B cell (primary cell): ENCODE data around the gene JUP. TPM values are rescaled to one million over a fixed set of nuclear protein-coding genes. Genes with fewer than 3 reads are reported as not detected.

ENCODE experiments used
- ATAC-seq: fragments of 200-7000 bp; cut with Tn5 transposase; one replicate; pipeline ENCODE4 v1.10.0; 2021; ENCODE audit warnings: low read depth, mild to moderate bottlenecking, moderate number of reproducible peaks, moderate library complexity
- CTCF ChIA-PET: fragments of 350-600 bp; sonication (Branson Sonifier 250); formaldehyde crosslinking; loops from one replicate; lab custom pipeline; 2021; ENCODE audit warnings: antibody characterized with exemption, inconsistent platforms; lab: Charles Lee
- POLR2A ChIA-PET: fragments of 350-600 bp; sonication (Branson Sonifier 250); formaldehyde crosslinking; loops from one replicate; lab custom pipeline; 2021; ENCODE audit warnings: antibody characterized with exemption; lab: Charles Lee
- DNase-seq: peaks from one replicate; pipeline ENCODE4 v3.0.0; 2013
- H2AFZ ChIP-seq: 2 replicates; pipeline ENCODE4 v1.6.1; 2012; ENCODE audit warnings: mild to moderate bottlenecking, low read depth, low read length; ENCODE audit not compliant: insufficient read depth, poor library complexity, severe bottlenecking
- H3K27ac ChIP-seq, 2 donors: 1 replicate in 1 of 2; 2 replicates in 1 of 2; pipeline ENCODE4 v1.5.1; 2012 to 2013; ENCODE audit warnings: low read length in 2 of 2, mild to moderate bottlenecking in 2 of 2, moderate library complexity in 1 of 2
- H3K27me3 ChIP-seq, 4 experiments: fragments of 200-600 bp in 1 of 4; sonication (generic) in 1 of 4; replicated peaks in 1 of 4; 1 replicate in 2 of 4; 2 replicates in 2 of 4; pipeline versions ENCODE4 v1.6.1 to v1.7.0; 2013 to 2016; ENCODE audit warnings: low read length in 3 of 4, mild to moderate bottlenecking in 2 of 4, mixed read lengths in 1 of 4, moderate library complexity in 1 of 4; ENCODE audit not compliant: insufficient read depth in 4 of 4, control insufficient read depth in 3 of 4; ENCODE audit errors: control extremely low read depth in 1 of 4
- H3K36me3 ChIP-seq, 2 experiments: replicated peaks in 1 of 2; 1 replicate in 1 of 2; 2 replicates in 1 of 2; pipeline versions ENCODE4 v1.6.1 to v1.7.1; 2013; ENCODE audit warnings: low read length in 1 of 2; ENCODE audit not compliant: insufficient read depth in 2 of 2, control insufficient read depth in 1 of 2; ENCODE audit errors: control extremely low read depth in 1 of 2, extremely low read depth in 1 of 2
- H3K4me1 ChIP-seq, 2 donors: fragments of 200-600 bp in 1 of 2; sonication (generic) in 1 of 2; 1 replicate in 1 of 2; 2 replicates in 1 of 2; pipeline versions ENCODE4 v1.5.1 to v1.6.1; 2013 to 2017; ENCODE audit warnings: low read length in 2 of 2; ENCODE audit not compliant: control insufficient read depth in 2 of 2, insufficient read depth in 2 of 2
- H3K4me2 ChIP-seq: replicated peaks from 2 replicates; pipeline ENCODE3; 2012; ENCODE audit warnings: mild to moderate bottlenecking, low read depth, low read length; ENCODE audit not compliant: poor library complexity, severe bottlenecking
- H3K4me3 ChIP-seq, 5 experiments: fragments of 200-600 bp in 1 of 5; sonication (generic) in 1 of 5; 1 replicate in 3 of 5; 2 replicates in 2 of 5; pipeline versions ENCODE4 v1.5.1 to v1.7.0; 2011 to 2016; ENCODE audit warnings: low read length in 4 of 5, mild to moderate bottlenecking in 4 of 5, low read depth in 2 of 5, control low read depth in 1 of 5, moderate library complexity in 1 of 5; ENCODE audit not compliant: insufficient read depth in 1 of 5; ENCODE audit errors: control extremely low read depth in 1 of 5, extremely low read depth in 1 of 5
- H3K79me2 ChIP-seq: fragments of 200-600 bp; sonication (generic); one replicate; pipeline ENCODE4 v1.6.0; 2016; ENCODE audit warnings: low read length; ENCODE audit not compliant: control insufficient read depth, insufficient read depth
- H3K9ac ChIP-seq: fragments of 200-600 bp; sonication (generic); 2 replicates; pipeline ENCODE4 v1.6.1; 2017; ENCODE audit warnings: mild to moderate bottlenecking, low read length, moderate library complexity
- H3K9me3 ChIP-seq, 3 donors: one replicate each; pipeline versions ENCODE4 v1.6.1 to v1.7.1; 2013; ENCODE audit warnings: low read length in 2 of 3; ENCODE audit not compliant: control insufficient read depth in 2 of 3, insufficient read depth in 1 of 3; ENCODE audit errors: control extremely low read depth in 1 of 3
- H4K20me1 ChIP-seq: 2 replicates; pipeline ENCODE4 v1.6.0; 2012; ENCODE audit warnings: mild to moderate bottlenecking, low read length; ENCODE audit not compliant: insufficient read depth, control insufficient read depth, poor library complexity, severe bottlenecking
- H3K27ac Mint-ChIP-seq: one replicate; pipeline ENCODE4 v1.8.0; 2021; ENCODE audit warnings: mixed read lengths
- H3K27me3 Mint-ChIP-seq: one replicate; pipeline ENCODE4 v1.8.0; 2021; ENCODE audit warnings: mixed read lengths
- H3K4me1 Mint-ChIP-seq: one replicate; pipeline ENCODE4 v1.8.0; 2021; ENCODE audit warnings: mixed read lengths
- H3K4me3 Mint-ChIP-seq: one replicate; pipeline ENCODE4 v1.8.0; 2021; ENCODE audit warnings: mixed read lengths
- H3K9me3 Mint-ChIP-seq: one replicate; pipeline ENCODE4 v1.8.0; 2022; ENCODE audit warnings: mixed read lengths; ENCODE audit not compliant: insufficient read depth
- CTCF ChIP-seq: fragments of 200-600 bp; IDR thresholded peaks from one replicate; pipeline ENCODE4 v1.8.0; 2022; ENCODE audit warnings: antibody characterized with exemption, mild to moderate bottlenecking
- EZH2 ChIP-seq: IDR thresholded peaks from 2 replicates; pipeline ENCODE4 v1.6.1; 2012; ENCODE audit warnings: borderline replicate concordance, low read depth, mild to moderate bottlenecking, moderate library complexity, low read length; ENCODE audit not compliant: insufficient read depth, poor library complexity, severe bottlenecking
- WGBS: methylation state at CpG from one replicate; pipeline ENCODE4 v1.1.5; 2013; ENCODE audit warnings: missing lambda C conversion rate; ENCODE audit not compliant: insufficient coverage; 5-methylcytosine and 5-hydroxymethylcytosine counted together
- intact Hi-C: fragments of 100-400 bp; cut with micrococcal nuclease; formaldehyde crosslinking; loops from one replicate; pipeline ENCODE4 v1.10.0; 2022
- polyA plus RNA-seq: library from polyadenylated mRNA; depleted of rRNA; stranded (reverse); fragments of >200 nt; gene quantifications from 2 replicates; pipeline ENCODE4 v1.2.3, GENCODE V29; 2012
- total RNA-seq, 2 donors: library from RNA; stranded (reverse); fragments of 120-200 nt in 1 of 2; gene quantifications; 1 replicate in 1 of 2; 2 replicates in 1 of 2; pipeline versions ENCODE4 v1.2.3 to v1.2.4, GENCODE V29; 2013 to 2022

Gene JUP
- total and polyA plus RNA-seq, 2 donors (not counting 1 experiment from before 2014, with no cell fraction given) = 62.9 to 63.3 TPM

- WGBS = 95% methylated on average over 17 of the region's 19 CpGs
Observed at GRCh38 chr17:41772586-41773189, 13.8 kb downstream of the JUP start.

GRCh38 chr17:41772218-41772585, 14.3 kb downstream of the JUP start:
- H3K36me3 ChIP-seq = peaks cover 0 to 68% of the 10 kb centered on the region in 2 experiments
- peak overlapping the region; percentile 53 for H3K27ac Mint-ChIP-seq
- peaks cover 7 to 34% of the 10 kb centered on the region in 2 donors for H3K4me1 ChIP-seq
- intact Hi-C loops = no loop called here
- no peak overlapping the region for H3K4me3 ChIP-seq
- ATAC-seq (no peak), DNase-seq (no peak)
- POLR2A ChIA-PET = no interaction called here
- H3K9me3 ChIP-seq = no peaks in the 10 kb centered on the region
- no peak overlapping the region for H3K9ac ChIP-seq
- peaks cover 41% of the 10 kb centered on the region for H4K20me1 ChIP-seq
- no peaks in the 10 kb centered on the region for H3K9me3 Mint-ChIP-seq
- peak overlapping the region; percentile 42 for H2AFZ ChIP-seq
- no peak for TF ChIP-seq EZH2
- TF ChIP-seq CTCF = no peak
- peak overlapping the region in 1 of 2 donors; percentile 30 for H3K27ac ChIP-seq
- CTCF ChIA-PET = no interaction called here
- peak overlapping the region; percentile 50 for H3K4me2 ChIP-seq
- peaks cover 51% of the 10 kb centered on the region for H3K79me2 ChIP-seq
- no peak overlapping the region for H3K4me3 Mint-ChIP-seq
- peaks cover 17% of the 10 kb centered on the region for H3K4me1 Mint-ChIP-seq
- no peaks in the 10 kb centered on the region for H3K27me3 Mint-ChIP-seq
- no peaks in the 10 kb centered on the region for H3K27me3 ChIP-seq
- 98% methylated on average over 4 of the region's 4 CpGs for WGBS

More at GRCh38 chr17:41772586-41773189, 13.8 kb downstream of the JUP start:
- no peaks in the 10 kb centered on the region for H3K9me3 ChIP-seq
- peaks cover 56% of the 10 kb centered on the region for H3K79me2 ChIP-seq
- peak overlapping the region; percentile 50 for H3K4me2 ChIP-seq
- intact Hi-C loops = no loop called here
- ChIA-PET CTCF (interaction anchor here (1.7 kb wide), 1 partner anchor 13 kb away, joined by 6 read pairs; no protein-coding TSS in a partner anchor), POLR2A (no interaction called here)
- no peak for ATAC-seq
- H3K27ac ChIP-seq = no peak overlapping the region
- Mint-ChIP-seq H3K4me3 (no peak overlapping the region), H3K27ac (peak overlapping the region; percentile 53), H3K9me3 (no peaks in the 10 kb centered on the region), H3K27me3 (no peaks in the 10 kb centered on the region), H3K4me1 (peaks cover 17% of the 10 kb centered on the region)
- DNase-seq = no peak
- no peak overlapping the region for H3K9ac ChIP-seq
- peaks cover 0 to 66% of the 10 kb centered on the region in 2 experiments for H3K36me3 ChIP-seq
- H3K4me3 ChIP-seq = no peak overlapping the region
- H4K20me1 ChIP-seq = peaks cover 41% of the 10 kb centered on the region
- no peak for TF ChIP-seq CTCF
- no peak overlapping the region for H2AFZ ChIP-seq
- peaks cover 7 to 36% of the 10 kb centered on the region in 2 donors for H3K4me1 ChIP-seq
- no peaks in the 10 kb centered on the region for H3K27me3 ChIP-seq
